HG03457 (cell line): ENCODE results near the gene PLPP6.

ENCODE experiments used
- ATAC-seq: cut with Tn5 transposase; IDR thresholded peaks from one replicate; pipeline ENCODE4 v1.9.1; 2021; ENCODE audit warnings: moderate number of reproducible peaks; ENCODE audit not compliant: unreplicated experiment

Gene PLPP6

DNA sequence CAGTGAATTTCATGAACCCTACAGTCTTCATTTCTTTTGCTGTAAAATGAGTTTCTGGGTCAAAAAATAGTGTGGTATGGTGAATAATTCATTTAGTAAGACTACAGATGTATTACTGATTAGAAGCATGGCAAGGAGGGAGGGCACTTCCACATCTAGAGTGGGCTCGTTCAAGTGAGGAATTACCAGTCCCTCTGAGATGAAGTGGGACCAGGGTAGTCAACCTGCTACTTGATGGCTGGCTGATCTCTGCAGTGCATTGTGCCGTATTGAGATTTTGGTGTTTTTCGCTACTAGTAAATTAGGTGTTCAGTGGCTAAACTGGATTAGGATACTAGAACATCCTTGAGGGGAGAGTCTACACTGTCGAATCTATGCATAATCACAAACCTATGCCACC, 28.1 kb downstream of the PLPP6 start:
- ATAC-seq, result no peak

DNA sequence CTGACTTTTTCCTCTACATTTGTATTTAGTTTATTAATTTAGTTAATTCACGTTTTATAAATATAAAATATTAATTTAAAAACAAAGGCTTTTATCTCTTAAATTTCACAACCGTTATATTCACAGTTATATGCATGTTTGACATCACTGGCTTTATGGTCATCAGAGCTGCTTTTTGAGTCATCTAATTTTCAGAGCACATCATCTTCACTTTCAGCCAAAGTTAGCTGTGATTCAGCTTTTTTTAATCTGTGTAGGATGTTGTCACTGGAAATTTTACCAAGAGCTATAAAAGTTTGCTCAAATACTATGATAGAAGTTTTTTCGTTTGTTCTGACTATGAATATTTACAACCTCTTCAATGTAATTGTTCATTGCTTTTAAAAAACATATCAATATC, 29.7 kb downstream of the PLPP6 start:
- no peak for ATAC-seq

DNA sequence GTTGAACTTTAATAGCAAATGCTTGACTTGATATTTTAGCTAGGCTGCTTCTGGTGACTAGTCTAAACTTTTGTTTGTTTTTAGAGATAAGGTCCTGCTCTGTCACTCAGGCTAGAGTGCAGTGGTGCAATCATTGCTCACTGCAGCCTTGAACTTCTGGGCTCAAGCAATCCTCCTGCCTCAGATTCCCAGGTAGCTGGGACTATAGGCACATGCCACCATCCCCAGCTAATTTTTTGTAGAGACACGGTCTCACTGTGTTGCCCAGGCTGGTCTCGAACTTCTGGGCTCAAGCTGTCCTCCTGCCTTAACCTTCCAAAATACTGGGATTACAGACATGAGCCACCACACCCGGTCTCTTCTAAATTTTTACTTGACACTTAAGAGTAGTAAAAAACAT, 38.0 kb downstream of the PLPP6 start:
- ATAC-seq, result no peak

DNA sequence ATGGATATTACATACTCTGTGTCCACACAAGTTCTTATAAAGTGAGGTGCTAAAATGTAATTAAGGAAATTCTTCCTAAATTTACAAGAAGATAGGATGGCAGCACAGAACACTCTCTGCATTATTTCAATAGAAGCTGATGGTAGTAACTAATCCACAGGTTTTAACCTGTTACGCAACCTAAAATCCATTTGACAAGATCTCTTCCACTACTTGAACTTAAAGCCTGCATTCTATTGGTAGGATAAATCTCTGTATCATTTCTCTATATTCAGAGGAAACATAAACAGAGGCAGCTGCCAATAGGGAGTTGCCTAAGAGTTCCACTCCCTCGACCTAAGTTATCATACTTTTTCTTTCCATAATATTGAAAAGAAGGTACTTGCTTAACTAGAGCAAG, 38.8 kb downstream of the PLPP6 start:
- ATAC-seq, result no peak

DNA sequence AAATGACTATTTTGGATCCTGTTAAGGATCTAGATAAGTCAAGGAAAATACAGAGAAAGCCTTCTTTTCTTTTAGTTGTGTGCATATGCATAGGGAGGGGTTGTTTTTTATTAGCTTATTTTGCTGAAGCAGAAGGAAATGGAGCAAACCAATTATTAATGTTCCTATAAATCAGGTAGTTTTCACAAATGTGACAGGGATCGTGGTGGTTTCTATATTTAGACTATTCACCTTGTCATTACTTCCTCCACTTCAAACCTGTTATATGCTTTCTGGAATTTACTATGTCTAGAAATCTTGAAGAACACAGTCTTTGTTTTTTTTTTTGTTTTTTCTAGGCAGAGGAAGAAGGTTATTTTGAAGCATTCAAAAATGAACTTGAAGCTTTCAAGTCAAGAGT, 39.4 kb downstream of the PLPP6 start:
- no peak for ATAC-seq

DNA sequence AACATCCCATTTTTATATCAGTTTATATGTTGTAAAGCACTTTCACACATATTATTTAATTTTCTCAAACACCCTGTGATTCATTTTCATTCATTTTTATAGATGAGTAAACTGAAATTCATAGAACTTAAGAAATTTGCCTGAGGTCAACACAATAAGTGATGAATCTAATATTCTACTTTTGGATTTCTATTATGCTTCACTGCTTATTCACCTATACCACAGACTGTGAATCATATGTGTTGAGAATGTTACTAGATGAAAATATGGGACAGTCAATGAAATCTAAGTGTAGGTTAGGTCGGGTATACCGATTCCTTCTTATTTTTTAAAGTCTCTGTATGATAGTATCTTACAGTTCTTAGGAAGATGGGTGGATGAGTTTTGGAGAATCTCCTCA, 42.0 kb downstream of the PLPP6 start:
- no peak for ATAC-seq

DNA sequence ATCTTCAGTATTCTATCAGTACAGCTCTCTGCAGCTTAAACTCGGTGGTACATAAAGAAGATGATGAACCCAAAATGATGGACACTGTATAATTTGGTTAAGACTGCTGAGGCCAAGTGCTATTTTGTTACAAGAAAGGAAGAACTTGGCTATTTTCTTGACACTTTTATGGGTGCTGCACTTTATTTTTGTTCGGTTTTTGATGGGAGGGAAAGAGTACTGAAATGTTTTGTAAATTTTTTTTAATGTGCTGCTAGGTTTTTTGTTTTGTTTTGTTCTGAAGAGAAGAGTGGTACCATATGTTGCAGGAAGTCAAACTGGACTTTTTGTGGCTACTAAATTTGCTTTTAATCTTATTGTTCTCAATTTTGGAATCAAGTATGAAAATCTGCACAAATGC, 43.9 kb downstream of the PLPP6 start:
- ATAC-seq, result no peak

DNA sequence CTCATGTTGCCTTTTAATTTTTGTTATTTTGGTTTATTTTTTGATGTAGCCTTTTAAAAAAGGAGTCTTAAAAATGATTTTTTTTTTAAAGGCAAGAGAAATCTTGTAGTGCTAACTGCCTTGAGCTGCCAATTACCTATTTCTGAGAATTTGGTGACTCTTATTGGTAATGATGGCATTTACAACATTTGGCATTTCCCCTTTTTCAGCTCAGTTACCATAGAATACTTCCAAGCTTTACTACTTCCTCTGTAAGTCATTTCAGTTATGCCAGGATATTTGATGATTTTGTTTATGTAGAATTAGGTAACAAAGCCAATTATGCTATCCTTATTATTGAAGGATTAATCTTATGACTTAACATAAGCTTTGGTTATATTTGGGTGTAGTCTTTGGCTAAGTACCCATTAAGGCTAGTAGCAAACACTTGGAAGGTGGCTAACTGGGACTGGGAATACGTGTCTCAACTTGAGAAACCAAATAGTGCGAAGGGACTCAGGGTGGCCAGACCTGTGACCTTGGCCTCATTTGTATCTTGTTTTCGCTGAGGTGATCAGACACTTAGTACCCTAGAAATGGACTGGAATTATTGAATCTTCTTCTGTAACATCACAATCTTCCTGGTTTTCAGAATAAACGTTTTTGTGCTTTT, 45.0 kb downstream of the PLPP6 start:
- no peak for ATAC-seq

DNA sequence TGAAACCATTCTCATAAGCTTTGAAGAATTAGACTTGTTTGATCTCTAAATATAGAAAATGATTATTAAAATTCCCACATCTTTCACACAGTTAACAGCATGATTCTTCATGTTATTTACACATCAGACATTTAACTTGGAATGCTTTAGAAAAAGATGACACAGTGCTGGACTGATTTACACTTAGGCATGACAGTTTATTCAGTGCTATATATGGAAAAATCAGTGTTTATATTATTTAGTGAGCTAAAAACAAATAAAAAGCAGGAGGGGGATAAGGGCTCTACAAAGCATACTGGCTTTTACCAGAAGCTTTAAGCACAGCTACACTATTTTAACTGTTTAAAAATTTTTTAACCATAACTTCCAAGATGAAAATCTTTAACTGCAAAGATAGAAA, 47.3 kb downstream of the PLPP6 start:
- no peak for ATAC-seq

DNA sequence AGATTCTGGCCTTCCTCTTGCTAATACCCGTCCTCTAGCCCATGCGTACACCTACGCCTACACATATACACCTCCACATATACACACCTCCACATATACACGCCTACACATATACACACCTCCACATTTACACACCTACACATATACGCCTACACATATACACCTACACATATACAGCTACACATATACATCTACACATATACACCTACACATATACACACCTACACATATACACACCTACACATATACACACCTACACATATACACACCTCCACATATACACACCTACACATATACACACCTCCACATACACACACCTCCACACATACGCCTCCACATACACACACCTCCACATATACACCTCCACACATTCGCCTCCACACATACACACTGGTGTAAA, 51.8 kb downstream of the PLPP6 start:
- no peak for ATAC-seq

DNA sequence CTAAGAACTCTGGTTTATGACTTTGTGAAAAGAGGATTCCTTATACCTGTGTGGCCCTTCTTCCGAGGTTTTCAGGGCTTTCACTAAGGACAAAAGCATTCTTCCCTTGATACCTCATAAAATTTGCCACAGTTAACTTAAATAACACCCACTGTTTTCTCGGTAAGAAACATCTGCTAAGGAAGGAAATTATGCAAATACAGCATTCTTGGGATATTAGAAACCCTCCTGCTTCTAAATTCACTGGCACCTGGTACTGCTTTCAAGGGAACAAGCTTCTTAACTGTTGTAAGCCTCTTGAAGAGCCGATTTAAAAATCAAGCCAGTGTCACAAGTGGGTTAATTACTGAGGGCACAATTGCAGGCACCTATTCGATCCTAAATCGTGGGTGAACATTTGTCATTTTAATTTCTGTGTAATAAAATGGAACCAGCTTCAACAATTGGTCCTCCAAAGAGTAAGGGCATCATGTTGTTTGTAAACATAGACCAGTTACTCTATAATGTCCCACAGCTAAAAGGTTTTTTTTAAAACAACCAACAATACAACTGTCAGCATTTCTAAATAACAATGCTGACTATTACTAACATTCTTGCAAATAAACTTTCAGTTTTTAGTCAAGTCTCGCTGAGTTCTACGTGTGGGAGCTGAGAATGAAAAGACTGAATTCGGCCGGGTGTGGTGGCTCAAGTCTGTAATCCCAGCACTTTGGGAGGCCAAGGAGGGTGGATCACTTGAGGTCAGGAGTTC, 52.3 kb downstream of the PLPP6 start:
- no peak for ATAC-seq
